ENCODE data around the gene FOLR2.
"Not testable (repeated sequence)": the region's sequence is repeated elsewhere in the genome, so short reads cannot be mapped to it uniquely, and the experiment has no call there.

The FOLR2 gene

GRCh38 chr11:72203163-72203562 lies 13.4 kb upstream of the FOLR2 start:
- Histone ChIP-seq H3K27me3 (replicated peaks; ENCODE audit: control insufficient read depth, insufficient read depth, low read length) (no peaks in the 10 kb centered on the region), H3K36me3 (ENCODE audit: control insufficient read depth, insufficient read depth, low read length) (no peaks in the 10 kb centered on the region), H3K4me3 (replicated peaks; ENCODE audit: low read depth, low read length) (no peak overlapping the region)
- DNase-seq (ENCODE audit: extremely low read depth, insufficient read length): no peak
- TF ChIP-seq, protein P1, sequence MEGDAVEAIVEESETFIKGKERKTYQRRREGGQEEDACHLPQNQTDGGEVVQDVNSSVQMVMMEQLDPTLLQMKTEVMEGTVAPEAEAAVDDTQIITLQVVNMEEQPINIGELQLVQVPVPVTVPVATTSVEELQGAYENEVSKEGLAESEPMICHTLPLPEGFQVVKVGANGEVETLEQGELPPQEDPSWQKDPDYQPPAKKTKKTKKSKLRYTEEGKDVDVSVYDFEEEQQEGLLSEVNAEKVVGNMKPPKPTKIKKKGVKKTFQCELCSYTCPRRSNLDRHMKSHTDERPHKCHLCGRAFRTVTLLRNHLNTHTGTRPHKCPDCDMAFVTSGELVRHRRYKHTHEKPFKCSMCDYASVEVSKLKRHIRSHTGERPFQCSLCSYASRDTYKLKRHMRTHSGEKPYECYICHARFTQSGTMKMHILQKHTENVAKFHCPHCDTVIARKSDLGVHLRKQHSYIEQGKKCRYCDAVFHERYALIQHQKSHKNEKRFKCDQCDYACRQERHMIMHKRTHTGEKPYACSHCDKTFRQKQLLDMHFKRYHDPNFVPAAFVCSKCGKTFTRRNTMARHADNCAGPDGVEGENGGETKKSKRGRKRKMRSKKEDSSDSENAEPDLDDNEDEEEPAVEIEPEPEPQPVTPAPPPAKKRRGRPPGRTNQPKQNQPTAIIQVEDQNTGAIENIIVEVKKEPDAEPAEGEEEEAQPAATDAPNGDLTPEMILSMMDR (IDR thresholded peaks at IDR 0.05; ENCODE audit: insufficient read depth, low read length, poor library complexity, severe bottlenecking): no peak

DNA sequence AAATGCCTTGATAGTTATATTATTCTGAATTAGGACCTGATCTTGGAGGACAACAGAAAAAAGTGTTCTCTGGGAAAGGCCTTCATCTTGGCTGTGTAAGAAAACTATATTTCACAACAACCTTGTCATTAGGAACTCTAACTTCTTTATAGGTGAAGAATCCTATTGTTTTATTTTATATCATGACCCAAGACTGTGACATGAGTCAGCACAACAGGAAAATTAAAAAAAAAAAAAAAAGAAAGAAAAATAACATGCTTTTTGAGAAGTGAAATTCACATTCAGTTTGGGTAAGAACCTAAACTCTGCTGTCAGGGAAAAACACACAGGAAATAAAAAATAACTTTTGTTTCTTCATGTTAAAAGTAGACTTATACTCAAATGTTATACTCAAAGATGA lies 11.7 kb upstream of the FOLR2 start:
- no peak for DNase-seq (ENCODE audit: extremely low read depth, insufficient read length)
- TF ChIP-seq, protein P1 (IDR thresholded peaks at IDR 0.05; ENCODE audit: insufficient read depth, low read length, poor library complexity, severe bottlenecking): no peak
- no peak overlapping the region for H3K4me3 ChIP-seq (replicated peaks; ENCODE audit: low read depth, low read length)
- H3K27me3 ChIP-seq (replicated peaks; ENCODE audit: control insufficient read depth, insufficient read depth, low read length): no peaks in the 10 kb centered on the region; the same call in 1 of the 2 replicates
- no peaks in the 10 kb centered on the region for H3K36me3 ChIP-seq (ENCODE audit: control insufficient read depth, insufficient read depth, low read length)

GRCh38 chr11:72206794-72207193 lies 9.8 kb upstream of the FOLR2 start:
- H3K36me3 ChIP-seq (ENCODE audit: control insufficient read depth, insufficient read depth, low read length); DNase-seq (ENCODE audit: extremely low read depth, insufficient read length); H3K27me3 ChIP-seq (replicated peaks; ENCODE audit: control insufficient read depth, insufficient read depth, low read length); H3K4me3 ChIP-seq (replicated peaks; ENCODE audit: low read depth, low read length): not testable (repeated sequence)

DNA sequence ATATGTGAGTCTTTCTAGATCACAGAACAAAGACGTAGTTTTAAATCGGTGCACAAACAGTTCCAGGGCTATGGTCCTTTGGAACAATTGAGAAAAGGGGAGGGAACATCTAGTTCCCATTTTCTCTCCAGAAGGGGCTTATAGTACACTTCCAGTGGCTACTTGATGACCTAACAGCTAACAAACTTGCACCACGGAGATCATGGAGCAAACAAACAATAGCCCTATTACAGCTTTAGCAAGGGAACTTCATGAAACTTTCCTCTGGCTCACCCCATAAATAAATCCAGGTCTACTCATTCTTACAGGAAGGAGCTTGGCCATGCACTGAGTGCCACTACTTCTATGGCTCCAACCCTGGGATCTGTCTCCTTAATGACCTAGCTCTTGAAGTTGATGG lies 8.3 kb upstream of the FOLR2 start:
- H3K36me3 ChIP-seq (ENCODE audit: control insufficient read depth, insufficient read depth, low read length): no peaks in the 10 kb centered on the region
- no peak overlapping the region for H3K4me3 ChIP-seq (replicated peaks; ENCODE audit: low read depth, low read length)
- DNase-seq (ENCODE audit: extremely low read depth, insufficient read length): no peak
- TF ChIP-seq, protein P1 (IDR thresholded peaks at IDR 0.05; ENCODE audit: insufficient read depth, low read length, poor library complexity, severe bottlenecking): no peak
- H3K27me3 ChIP-seq (replicated peaks; ENCODE audit: control insufficient read depth, insufficient read depth, low read length): no peaks in the 10 kb centered on the region; the same call in 1 of the 2 replicates

- TF ChIP-seq, protein P1 (IDR thresholded peaks at IDR 0.05; ENCODE audit: insufficient read depth, low read length, poor library complexity, severe bottlenecking): no peak
- DNase-seq (ENCODE audit: extremely low read depth, insufficient read length): no peak
- no peak overlapping the region for H3K4me3 ChIP-seq (replicated peaks; ENCODE audit: low read depth, low read length)
- no peaks in the 10 kb centered on the region for H3K36me3 ChIP-seq (ENCODE audit: control insufficient read depth, insufficient read depth, low read length)
- no peaks in the 10 kb centered on the region; the same call in 1 of the 2 replicates for H3K27me3 ChIP-seq (replicated peaks; ENCODE audit: control insufficient read depth, insufficient read depth, low read length)
These were observed 7.5 kb upstream of the FOLR2 start for GRCh38 chr11:72209101-72209500.

GRCh38 chr11:72217841-72218240 lies 1.2 kb downstream of the FOLR2 start:
- no peak overlapping the region for H3K4me3 ChIP-seq (replicated peaks; ENCODE audit: low read depth, low read length)
- TF ChIP-seq, protein P1 (IDR thresholded peaks at IDR 0.05; ENCODE audit: insufficient read depth, low read length, poor library complexity, severe bottlenecking): no peak
- no peak for DNase-seq (ENCODE audit: extremely low read depth, insufficient read length)
- no peaks in the 10 kb centered on the region for H3K36me3 ChIP-seq (ENCODE audit: control insufficient read depth, insufficient read depth, low read length)
- H3K27me3 ChIP-seq (replicated peaks; ENCODE audit: control insufficient read depth, insufficient read depth, low read length): no peaks in the 10 kb centered on the region
